GM10248 (cell line): ENCODE data around the gene ZNF48.
"Not testable (repeated sequence)": the region's sequence is repeated elsewhere in the genome, so short reads cannot be mapped to it uniquely, and the experiment has no call there.

Source experiments
- CTCF ChIA-PET: fragments of 300-600 bp; sonication (Branson Sonifier 250); formaldehyde crosslinking; extraction: SDS; loops from one replicate; lab custom pipeline; 2021; ENCODE audit warnings: antibody characterized with exemption; lab: Yijun Ruan, JAX
- POLR2A ChIA-PET: fragments of 350-650 bp; sonication (Branson Sonifier 250); formaldehyde crosslinking; extraction: SDS; loops from one replicate; lab custom pipeline; 2020; ENCODE audit warnings: antibody characterized with exemption; lab: Yijun Ruan, JAX
- DNase-seq: peaks from one replicate; pipeline ENCODE4 v3.0.0; 2012; ENCODE audit errors: extremely low spot score
- TF ChIP-seq, protein P1 (sequence below): IDR thresholded peaks from 2 replicates; pipeline ENCODE4 v1.5.1; 2012; ENCODE audit warnings: mild to moderate bottlenecking, low read depth; ENCODE audit errors: extremely low read depth, missing control alignments, control extremely low read depth

The ZNF48 gene

DNA sequence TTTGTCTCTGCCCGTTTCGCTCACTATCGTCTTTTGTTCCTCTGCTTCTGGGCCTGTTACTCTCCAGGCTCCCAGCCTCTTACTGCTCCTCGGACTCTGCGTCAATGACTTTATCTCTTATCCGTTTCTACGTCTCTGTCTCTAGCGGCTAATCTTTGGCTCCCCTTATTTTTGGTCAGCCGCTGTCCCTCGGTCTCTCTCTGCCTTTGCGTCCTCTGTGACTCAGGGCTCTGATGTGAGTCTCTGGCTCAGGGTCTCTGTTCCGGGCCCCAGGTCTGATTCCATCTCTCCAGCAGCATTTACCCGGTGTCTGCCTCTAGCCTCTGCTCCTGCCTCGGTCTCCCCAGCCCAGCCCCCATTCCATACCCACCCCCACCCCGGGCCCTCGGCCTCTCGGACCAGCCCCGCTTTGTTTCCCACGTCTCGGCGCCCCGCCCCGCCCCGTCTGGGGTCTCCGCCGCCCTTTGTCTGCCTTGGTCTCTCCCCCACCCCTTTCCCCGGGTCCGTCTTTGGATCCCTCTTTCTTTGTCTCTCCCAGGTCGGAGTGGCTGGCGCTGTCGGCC, 547 bp upstream of the ZNF48 start:
- DNase-seq: no peak
- ChIA-PET POLR2A (interaction anchor here (0.6 to 1.6 kb wide), 2 partner anchors 17 to 38 kb away, joined by 3 to 4 read pairs; no protein-coding TSS in a partner anchor), CTCF (interaction anchor here (0.8 to 4.8 kb wide), 11 partner anchors 12 to 220 kb away, joined by 3 to 30 read pairs (median 7); partner anchors contain the start of genes DCTPP1, SEPTIN1, ZNF747 and ZNF764)
- TF ChIP-seq, protein P1, sequence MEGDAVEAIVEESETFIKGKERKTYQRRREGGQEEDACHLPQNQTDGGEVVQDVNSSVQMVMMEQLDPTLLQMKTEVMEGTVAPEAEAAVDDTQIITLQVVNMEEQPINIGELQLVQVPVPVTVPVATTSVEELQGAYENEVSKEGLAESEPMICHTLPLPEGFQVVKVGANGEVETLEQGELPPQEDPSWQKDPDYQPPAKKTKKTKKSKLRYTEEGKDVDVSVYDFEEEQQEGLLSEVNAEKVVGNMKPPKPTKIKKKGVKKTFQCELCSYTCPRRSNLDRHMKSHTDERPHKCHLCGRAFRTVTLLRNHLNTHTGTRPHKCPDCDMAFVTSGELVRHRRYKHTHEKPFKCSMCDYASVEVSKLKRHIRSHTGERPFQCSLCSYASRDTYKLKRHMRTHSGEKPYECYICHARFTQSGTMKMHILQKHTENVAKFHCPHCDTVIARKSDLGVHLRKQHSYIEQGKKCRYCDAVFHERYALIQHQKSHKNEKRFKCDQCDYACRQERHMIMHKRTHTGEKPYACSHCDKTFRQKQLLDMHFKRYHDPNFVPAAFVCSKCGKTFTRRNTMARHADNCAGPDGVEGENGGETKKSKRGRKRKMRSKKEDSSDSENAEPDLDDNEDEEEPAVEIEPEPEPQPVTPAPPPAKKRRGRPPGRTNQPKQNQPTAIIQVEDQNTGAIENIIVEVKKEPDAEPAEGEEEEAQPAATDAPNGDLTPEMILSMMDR: no peak

DNA sequence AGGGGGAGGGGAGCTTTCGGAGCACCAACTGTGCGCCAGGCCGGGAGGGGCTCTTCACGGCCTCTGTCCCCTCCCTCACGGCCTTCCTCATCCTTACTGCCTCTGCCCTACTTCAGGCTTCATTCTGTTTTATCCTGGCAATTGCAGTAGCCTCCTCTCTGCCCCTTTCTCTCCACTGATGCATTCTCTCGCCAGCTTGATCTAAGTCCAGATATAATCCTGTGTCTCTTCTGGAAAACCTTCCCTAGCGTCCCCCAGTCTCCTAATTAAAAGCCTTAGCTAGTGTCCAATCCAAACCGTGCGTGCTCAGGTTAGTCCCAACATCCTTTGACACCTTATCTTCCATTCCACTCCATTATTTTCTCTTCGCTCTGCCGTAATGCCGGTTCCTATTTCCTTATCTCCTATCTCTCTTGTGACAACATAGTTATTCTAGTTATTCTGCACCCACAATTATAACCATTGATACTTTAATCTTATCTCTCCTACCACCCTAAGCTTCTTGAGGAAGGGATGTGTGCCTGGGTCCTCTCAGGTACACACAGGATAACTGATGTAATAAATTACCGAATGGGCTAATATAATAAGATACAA, 869 bp downstream of the ZNF48 start:
- ChIA-PET POLR2A (interaction anchor here (0.5 to 1.6 kb wide), 2 partner anchors 19 to 46 kb away, joined by 4 to 6 read pairs; no protein-coding TSS in a partner anchor), CTCF (interaction anchor here (1.0 to 4.8 kb wide), 11 partner anchors 10 to 219 kb away, joined by 3 to 30 read pairs (median 7); partner anchors contain the start of genes DCTPP1, ITGAL, SEPTIN1 and ZNF764)
- TF ChIP-seq, protein P1: no peak
- DNase-seq: no peak

DNA sequence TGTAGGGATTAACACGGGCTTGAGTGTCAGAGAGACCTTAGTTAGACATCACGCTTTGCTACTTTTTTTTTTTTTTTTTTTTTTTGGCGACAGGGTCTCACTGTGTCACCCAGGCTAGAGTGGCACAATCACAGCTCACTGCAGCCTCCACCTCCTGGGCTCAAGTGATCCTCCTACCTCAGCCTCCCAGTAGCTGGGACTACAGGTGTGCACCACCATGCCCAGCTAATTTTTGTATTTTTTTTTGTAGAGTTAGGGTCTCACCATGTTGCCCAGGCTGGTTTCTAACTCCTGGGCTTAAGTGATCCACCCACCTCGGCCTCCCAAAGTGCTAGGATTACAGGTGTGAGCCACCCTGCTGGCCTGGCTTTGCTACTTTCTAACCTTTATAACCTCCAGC, 1.4 kb downstream of the ZNF48 start:
- POLR2A ChIA-PET, DNase-seq: not testable (repeated sequence)
- CTCF ChIA-PET: interaction anchor here (1.5 to 4.8 kb wide), 6 partner anchors 10 to 218 kb away, joined by 5 to 30 read pairs (median 16); partner anchors contain the start of genes SEPTIN1 and ZNF771

DNA sequence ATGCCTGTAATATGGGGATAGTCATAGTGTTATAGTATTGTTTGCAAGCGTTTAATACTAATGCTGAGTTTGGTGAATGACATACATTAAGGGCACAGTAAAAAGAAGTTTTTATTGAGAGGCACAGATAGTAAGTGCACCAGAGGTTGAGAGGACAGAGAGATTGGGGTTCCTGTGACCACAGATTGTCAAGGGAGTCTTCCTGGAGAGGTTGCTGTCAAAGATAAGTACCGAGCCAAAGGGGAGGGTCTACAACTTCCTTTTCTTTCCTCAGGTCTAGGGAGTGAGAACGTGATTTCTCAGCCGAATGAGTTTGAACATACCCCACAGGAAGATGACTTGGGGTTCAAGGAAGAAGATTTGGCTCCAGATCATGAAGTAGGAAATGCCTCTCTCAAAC, 1.8 kb downstream of the ZNF48 start:
- DNase-seq: no peak
- POLR2A ChIA-PET: no interaction called here
- TF ChIP-seq, protein P1: no peak
- CTCF ChIA-PET: interaction anchor here (1.0 to 3.7 kb wide), 2 partner anchors 11 to 21 kb away, joined by 3 to 29 read pairs; partner anchors contain the start of gene ZNF771

DNA sequence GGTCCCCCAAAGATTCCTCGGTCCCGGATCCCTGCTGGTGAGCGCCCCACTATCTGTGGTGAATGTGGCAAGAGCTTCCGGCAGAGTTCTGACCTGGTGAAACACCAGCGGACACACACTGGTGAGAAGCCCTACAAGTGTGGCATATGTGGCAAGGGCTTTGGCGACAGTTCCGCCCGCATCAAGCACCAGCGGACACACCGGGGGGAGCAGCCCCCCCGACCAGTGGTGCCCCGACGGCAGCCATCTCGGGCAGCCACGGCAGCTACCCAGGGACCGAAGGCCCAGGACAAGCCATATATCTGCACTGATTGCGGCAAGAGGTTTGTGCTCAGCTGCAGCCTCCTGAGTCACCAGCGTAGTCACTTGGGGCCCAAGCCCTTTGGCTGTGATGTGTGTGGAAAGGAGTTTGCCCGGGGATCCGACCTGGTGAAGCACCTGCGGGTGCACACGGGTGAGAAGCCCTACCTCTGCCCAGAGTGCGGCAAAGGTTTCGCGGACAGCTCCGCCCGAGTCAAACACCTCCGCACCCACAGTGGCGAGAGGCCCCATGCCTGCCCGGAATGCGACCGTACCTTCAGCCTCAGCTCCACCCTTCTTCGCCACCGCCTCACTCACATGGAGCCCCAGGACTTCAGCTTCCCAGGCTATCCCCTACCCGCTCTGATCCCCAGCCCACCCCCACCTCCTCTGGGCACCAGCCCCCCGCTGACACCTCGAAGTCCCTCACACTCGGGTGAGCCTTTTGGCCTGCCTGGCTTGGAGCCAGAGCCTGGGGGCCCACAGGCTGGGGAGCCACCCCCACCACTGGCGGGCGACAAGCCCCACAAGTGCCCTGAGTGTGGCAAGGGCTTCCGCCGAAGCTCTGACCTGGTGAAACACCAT, 2.8 kb downstream of the ZNF48 start:
- CTCF ChIA-PET: interaction anchor here (0.9 to 3.7 kb wide), 6 partner anchors 10 to 306 kb away, joined by 3 to 29 read pairs (median 3); partner anchors contain the start of genes DCTPP1, TBX6 and ZNF771

DNA sequence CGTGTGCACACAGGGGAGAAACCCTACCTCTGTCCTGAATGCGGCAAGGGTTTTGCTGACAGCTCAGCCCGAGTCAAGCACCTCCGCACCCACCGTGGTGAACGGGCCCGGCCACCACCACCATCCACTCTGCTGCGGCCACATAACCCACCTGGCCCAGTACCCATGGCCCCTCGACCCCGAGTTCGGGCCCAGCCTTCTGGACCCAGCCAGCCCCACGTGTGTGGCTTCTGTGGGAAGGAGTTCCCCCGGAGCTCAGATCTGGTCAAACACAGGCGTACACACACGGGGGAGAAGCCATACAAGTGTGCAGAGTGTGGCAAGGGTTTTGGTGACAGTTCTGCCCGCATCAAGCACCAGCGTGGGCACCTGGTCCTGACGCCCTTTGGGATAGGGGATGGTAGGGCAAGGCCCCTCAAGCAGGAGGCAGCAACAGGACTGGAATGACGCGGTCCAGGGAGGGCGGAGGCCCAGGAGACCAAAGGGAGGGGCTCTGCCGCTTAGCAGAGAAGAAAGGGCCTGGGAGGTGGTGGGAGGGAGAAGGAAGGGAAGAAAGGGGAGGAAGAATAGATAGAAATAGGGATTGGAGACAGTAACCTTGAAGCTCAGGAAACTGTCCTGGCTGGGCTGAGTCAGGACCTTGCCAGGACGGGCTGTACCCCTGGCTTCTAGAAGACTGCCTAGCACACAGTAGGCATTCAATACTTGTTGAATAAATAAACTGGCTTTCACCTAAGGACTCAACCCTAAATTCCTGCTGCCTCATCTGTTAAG, 3.6 kb downstream of the ZNF48 start:
- CTCF ChIA-PET: interaction anchor here (0.9 to 3.7 kb wide), 6 partner anchors 9 to 307 kb away, joined by 3 to 29 read pairs (median 3); partner anchors contain the start of genes DCTPP1, TBX6 and ZNF771
- TF ChIP-seq, protein P1: no peak
- no peak for DNase-seq
- POLR2A ChIA-PET: interaction anchor here (0.9 kb wide), 1 partner anchor 11 kb away, joined by 4 read pairs; no protein-coding TSS in a partner anchor

More for the DNA sequence above, 2.8 kb downstream of the ZNF48 start:
- DNase-seq: no peak
- POLR2A ChIA-PET: no interaction called here
- TF ChIP-seq, protein P1: no peak
